Omental fat pad (tissue), 4 donors: ENCODE results near the gene LMNA. TPM values are rescaled to one million over a fixed set of nuclear protein-coding genes. Genes with fewer than 3 reads are reported as not detected.
A peak's percentile ranks its signal among the peaks of the same experiment; 100 is the strongest.
"Not testable (repeated sequence)": the region's sequence is repeated elsewhere in the genome, so short reads cannot be mapped to it uniquely, and the experiment has no call there.

ENCODE experiments used
- ATAC-seq: fragments of 150-250 bp; one replicate; pipeline ENCODE4 v1.9.1; 2016; ENCODE audit warnings: mild to moderate bottlenecking, moderate library complexity; ENCODE audit not compliant: low FRiP score
- DNase-seq: peaks from one replicate; pipeline ENCODE4 v3.0.0-alpha.2; 2019; ENCODE audit warnings: low spot score
- CTCF ChIP-seq, 3 donors: fragments of 450-650 bp; IDR thresholded peaks; one replicate each; pipeline ENCODE4 v1.5.1; 2016 to 2017; ENCODE audit warnings: antibody characterized with exemption in 3 of 3, mild to moderate bottlenecking in 3 of 3, moderate library complexity in 2 of 3
- total RNA-seq, 4 donors: library from RNA; depleted of rRNA; stranded (reverse); fragments of >200 nt; gene quantifications; one replicate each; pipeline ENCODE4 v1.1.0, GENCODE V29; 2016

The LMNA gene
- total RNA-seq, 4 donors from 2014 or later: 288 to 1,820 (median 589) TPM

GRCh38 chr1:156176610-156177210 lies 62.2 kb downstream of the LMNA start:
- no peak for TF ChIP-seq CTCF (IDR thresholded peaks at IDR 0.05)
- no peak for DNase-seq
- peak; percentile 16 for ATAC-seq

DNA sequence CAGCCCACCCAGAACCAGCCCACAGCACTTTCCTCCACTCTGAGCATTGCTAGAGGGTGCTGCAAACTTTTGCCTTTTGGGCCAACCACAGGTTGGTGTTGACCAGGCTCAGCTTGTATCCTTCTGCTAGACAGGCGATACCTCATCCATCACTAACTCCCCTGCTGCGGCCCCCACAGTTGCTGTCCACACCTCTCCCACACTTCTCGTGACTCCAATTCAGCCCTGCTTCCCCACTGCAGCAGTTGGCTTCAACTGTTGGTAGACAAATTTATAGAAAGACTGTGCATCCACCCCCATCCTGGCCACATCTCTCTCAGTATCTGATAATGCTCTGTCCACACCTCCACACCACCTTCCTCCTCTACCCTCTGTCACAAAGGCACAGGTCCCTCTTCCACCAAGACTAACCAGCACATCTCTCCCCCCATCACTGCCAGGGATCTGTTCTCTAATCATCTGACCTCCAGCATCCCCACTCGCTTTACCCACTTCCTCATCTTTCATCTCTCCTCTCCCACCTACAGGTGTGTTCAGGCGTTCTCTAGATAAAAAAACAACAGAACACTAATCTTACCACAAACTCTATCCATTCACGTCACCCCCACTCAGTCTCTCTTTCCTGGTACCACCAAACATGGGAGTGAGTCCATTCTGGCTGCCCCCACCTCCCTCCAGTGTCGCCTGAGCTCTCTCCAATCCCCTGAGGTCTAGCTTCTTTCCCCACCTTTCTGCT lies 63.6 kb downstream of the LMNA start:
- DNase-seq: no peak
- ATAC-seq: no peak
- no peak for TF ChIP-seq CTCF (IDR thresholded peaks at IDR 0.05)

- no peak for TF ChIP-seq CTCF (IDR thresholded peaks at IDR 0.05)
- DNase-seq (no peak), ATAC-seq (no peak)
Observed at GRCh38 chr1:156180471-156180870, 66.0 kb downstream of the LMNA start.

DNA sequence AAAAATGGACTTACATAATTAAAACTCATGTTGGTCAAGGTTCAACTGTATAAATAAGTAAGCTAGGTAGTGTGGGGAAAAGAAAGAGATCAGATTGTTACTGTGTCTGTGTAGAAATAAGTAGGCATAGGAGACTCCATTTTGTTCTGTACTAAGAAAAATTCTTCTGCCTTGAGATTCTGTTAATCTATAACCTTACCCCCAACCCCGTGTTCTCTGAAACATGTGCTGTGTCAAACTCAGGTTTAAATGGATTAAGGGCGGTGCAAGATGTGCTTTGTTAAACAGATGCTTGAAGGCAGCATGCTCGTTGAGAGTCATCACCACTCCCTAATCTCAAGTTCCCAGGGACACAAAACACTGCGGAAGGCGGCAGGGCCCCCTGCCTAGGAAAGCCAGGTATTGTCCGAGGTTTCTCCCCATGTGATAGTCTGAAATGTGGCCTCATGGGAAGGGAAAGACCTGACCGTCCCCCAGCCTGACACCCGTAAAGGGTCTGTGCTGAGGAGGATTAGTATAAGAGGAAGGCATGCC lies 66.9 kb downstream of the LMNA start:
- not testable (repeated sequence) for ATAC-seq

GRCh38 chr1:156182010-156182779 lies 67.7 kb downstream of the LMNA start:
- not testable (repeated sequence) for ATAC-seq, DNase-seq

More for the DNA sequence above, 66.9 kb downstream of the LMNA start:
- DNase-seq: not testable (repeated sequence)

DNA sequence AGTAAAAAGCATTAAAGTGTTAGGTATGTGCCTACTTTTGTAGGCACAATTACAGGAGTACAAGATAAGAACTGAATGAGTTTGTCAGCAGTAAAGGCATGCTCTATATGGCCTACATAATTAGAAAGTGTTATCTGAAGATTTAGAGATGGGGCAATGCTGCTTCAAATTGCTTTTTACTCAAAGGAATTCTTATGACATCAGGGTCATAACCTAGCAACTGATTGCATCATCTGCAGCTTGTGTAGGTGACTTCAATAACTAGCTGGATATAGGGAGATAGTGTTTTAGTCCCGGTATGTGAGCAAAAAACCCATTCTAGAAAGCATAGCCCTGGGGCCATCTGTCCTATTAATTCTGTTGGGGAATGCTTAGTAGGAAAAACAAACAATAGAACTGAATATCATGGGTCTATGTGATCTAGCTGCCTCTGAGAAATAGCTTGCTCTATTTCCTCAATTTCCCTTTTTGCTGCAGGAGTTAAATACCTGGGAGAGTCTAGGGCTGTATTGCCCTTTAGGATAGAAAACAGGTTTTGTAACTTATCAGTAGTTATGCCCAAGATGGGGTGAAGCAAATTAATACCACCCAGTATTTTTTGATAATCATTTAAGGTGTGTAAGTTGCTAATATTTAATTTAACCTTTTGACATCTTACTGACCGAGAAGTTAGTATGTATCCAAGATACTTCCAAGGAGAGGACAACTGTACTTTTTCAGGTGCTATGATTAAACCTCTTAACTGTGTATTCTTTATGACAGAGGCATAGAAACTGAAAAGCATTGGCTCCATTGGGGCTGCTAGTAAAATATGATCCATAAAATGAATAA lies 72.1 kb downstream of the LMNA start:
- not testable (repeated sequence) for ATAC-seq, DNase-seq

Other genes starting within 250 kb of the LMNA start
- 10 to 100 TPM; 27.1 to 38.5 (median 32.9) TPM for gene RIT1, start 203.4 kb upstream of the LMNA start, total RNA-seq
- 10 to 100 TPM; 28.8 to 54.2 (median 42.7) TPM for gene KHDC4, start 180.3 kb upstream of the LMNA start, total RNA-seq
- not detected for gene RXFP4, start 173.1 kb upstream of the LMNA start, total RNA-seq
- gene ARHGEF2, start 136.2 kb upstream of the LMNA start, total RNA-seq: 100 to 1,000 TPM in 2 of 4 donors, 10 to 100 TPM in 2; 89.5 to 151 (median 98.6) TPM
- 100 to 1,000 TPM; 197 to 397 (median 308) TPM for gene SSR2, start 93.8 kb upstream of the LMNA start, total RNA-seq
- 10 to 100 TPM; 16.2 to 24.5 (median 18.6) TPM for gene UBQLN4, start 60.9 kb upstream of the LMNA start, total RNA-seq
- gene LAMTOR2, start 59.9 kb upstream of the LMNA start, total RNA-seq: 10 to 100 TPM; 45.8 to 74.3 (median 65.0) TPM
- gene RAB25, start 53.6 kb upstream of the LMNA start, total RNA-seq: under 1 TPM in 1 of 4 donors, not detected in 3; 0.84 TPM
- gene MEX3A, start 32.2 kb upstream of the LMNA start, total RNA-seq: under 1 TPM; 0.56 to 0.96 (median 0.66) TPM
- gene SEMA4A, start 38.9 kb downstream of the LMNA start, total RNA-seq: 10 to 100 TPM in 3 of 4 donors, 1 to 10 TPM in 1; 4.1 to 99.1 (median 24.6) TPM
- gene SLC25A44, start 79.4 kb downstream of the LMNA start, total RNA-seq: 10 to 100 TPM; 19.1 to 89.8 (median 36.3) TPM
- 10 to 100 TPM; 34.0 to 74.8 (median 49.5) TPM for gene PMF1, start 98.3 kb downstream of the LMNA start, total RNA-seq
- gene BGLAP, start 127.5 kb downstream of the LMNA start, total RNA-seq: 1 to 10 TPM in 1 of 4 donors, under 1 TPM in 1, not detected in 2; 0.82 to 5.0 TPM
- 1 to 10 TPM in 3 of 4 donors, under 1 TPM in 1; 0.74 to 3.4 (median 1.6) TPM for gene PAQR6, start 133.3 kb downstream of the LMNA start, total RNA-seq
- gene SMG5, start 168.1 kb downstream of the LMNA start, total RNA-seq: 10 to 100 TPM; 51.0 to 81.2 (median 53.2) TPM
- 1 to 10 TPM; 1.3 to 4.3 (median 1.4) TPM for gene TMEM79, start 169.6 kb downstream of the LMNA start, total RNA-seq
- gene GLMP, start 181.0 kb downstream of the LMNA start, total RNA-seq: 10 to 100 TPM; 44.0 to 71.1 (median 55.9) TPM
- not detected for gene VHLL, start 184.6 kb downstream of the LMNA start, total RNA-seq
- 100 to 1,000 TPM; 187 to 277 (median 213) TPM for gene CCT3, start 223.6 kb downstream of the LMNA start, total RNA-seq
- not detected for gene TSACC, start 223.8 kb downstream of the LMNA start, total RNA-seq